Dermis microvascular lymphatic vessel endothelial cell (primary cell): Measurements from ENCODE around the gene LRRC10. TPM values are rescaled to one million over a fixed set of nuclear protein-coding genes. Genes with fewer than 3 reads are reported as not detected.
A peak's percentile ranks its signal among the peaks of the same experiment; 100 is the strongest.

Source experiments
- DNase-seq, 2 donors: peaks; one replicate each; pipeline versions ENCODE4 v3.0.0 to v3.0.0-alpha.2; 2010; ENCODE audit warnings: low read depth in 2 of 2
- total RNA-seq: library from RNA; depleted of rRNA; stranded (reverse); fragments of >200 nt; gene quantifications from 2 replicates; pipeline ENCODE4 v1.2.1, GENCODE V29; 2014

The LRRC10 gene
- not detected in 2 replicates for total RNA-seq

DNA sequence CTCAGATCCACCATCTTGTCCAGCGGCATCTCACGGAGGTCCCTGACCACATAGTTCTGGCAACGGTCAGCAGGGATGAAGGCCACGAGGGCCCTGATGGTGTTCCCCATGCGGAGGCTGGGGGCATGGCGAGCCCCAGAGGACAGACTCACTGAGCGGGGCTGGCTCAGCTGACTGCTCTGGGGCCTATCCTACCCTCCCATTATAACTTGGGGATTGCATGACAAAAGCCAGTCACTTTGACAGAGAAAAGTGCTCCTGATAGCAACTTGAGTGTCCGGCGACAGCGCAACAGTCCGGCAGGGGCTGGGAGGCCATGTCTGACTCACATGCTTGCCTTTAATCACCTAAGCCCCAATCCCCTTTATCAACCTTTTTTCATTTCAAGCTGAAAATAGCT is at the start of gene LRRC10:
TSS of gene LRRC10 (minus strand) at position 179 of the 400 bp plus-strand sequence. CDS start at position 110, 69 bp downstream.
- DNase-seq: no peak

DNA sequence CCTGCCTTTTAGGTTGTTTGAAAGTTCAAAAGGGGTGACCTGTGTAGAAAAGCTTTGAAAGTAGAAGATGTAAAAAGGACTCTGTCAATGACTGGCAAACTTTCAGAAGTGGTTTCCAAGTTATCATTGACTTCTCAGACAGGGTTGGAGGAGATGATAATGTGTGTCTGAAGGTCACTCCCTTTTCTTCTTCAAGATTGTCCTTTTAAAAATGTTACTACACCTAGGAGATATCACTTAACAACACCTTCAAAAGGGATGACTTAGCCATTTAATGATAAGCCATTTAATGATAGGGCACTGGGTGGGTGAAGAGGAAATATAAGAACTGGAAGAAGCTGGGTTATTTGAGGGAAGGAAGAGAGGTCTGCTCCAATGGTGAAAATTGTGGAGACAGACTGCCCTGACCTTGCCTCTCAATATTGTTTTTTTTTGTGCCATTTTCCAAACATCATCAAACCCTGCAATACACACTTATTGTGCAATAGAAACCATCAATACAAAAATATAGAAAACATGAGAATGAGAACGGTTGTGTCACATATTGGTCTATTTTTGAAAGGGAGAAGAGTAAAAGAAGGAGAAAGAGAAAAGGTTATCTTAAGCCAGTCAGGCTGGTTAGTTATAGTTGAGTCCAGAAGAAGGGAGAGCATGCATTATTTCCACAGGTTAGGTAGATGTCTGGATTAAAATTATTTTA is 49.6 kb upstream of the LRRC10 start:
- DNase-seq: no peak

GRCh38 chr12:69658203-69658602 is 47.5 kb upstream of the LRRC10 start:
- DNase-seq: no peak

- no peak for DNase-seq
Observed at GRCh38 chr12:69657376-69658137, 46.9 kb upstream of the LRRC10 start.

- peak; percentile 52 to 55 for DNase-seq
Observed at GRCh38 chr12:69655616-69656340, 45.1 kb upstream of the LRRC10 start.

DNA sequence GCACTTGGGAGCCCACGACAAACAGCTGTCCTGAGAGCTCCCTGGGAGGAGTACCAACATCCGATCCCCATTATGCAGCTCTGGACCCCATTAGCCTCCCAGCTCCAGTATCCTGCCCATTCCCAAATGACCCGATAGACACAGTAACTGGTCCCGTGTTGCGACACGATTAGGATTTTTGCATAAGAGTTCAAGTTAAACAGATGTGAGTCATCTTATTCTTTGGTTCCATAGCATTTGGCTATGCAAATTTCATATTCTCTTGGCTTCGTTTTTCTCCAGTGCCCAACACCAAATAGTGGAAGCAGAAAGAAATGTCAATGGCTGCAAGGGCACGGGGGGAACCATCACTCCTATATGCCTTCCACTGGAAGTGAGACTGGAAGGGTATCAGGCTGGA is 43.0 kb upstream of the LRRC10 start:
- DNase-seq: no peak

GRCh38 chr12:69651922-69652321 is 41.2 kb upstream of the LRRC10 start:
- no peak for DNase-seq

GRCh38 chr12:69649529-69649928 is 38.8 kb upstream of the LRRC10 start:
- no peak for DNase-seq

GRCh38 chr12:69648476-69648875 is 37.8 kb upstream of the LRRC10 start:
- DNase-seq: no peak

GRCh38 chr12:69647178-69647577 is 36.5 kb upstream of the LRRC10 start:
- DNase-seq: no peak

- DNase-seq: no peak
Observed at GRCh38 chr12:69645031-69645430, 34.3 kb upstream of the LRRC10 start.

DNA sequence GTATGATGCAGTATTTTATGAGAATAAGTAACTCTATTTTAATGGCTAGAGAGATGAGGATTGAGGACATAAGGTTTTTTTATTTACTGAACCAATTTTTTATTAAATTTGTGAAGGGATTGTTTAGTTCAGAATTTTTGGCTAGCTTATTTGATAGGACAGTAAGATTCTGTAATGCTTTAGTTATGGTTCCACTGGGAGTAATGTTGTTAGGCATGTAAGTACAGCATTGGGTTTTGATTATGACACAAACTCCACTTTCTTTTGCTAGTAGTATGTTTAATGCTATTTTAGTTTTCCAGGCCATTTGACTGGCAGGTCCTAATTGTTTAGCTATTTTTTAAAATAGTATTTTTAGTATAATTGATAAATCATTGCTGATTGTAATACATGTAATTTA is 33.8 kb upstream of the LRRC10 start:
- DNase-seq: no peak

DNA sequence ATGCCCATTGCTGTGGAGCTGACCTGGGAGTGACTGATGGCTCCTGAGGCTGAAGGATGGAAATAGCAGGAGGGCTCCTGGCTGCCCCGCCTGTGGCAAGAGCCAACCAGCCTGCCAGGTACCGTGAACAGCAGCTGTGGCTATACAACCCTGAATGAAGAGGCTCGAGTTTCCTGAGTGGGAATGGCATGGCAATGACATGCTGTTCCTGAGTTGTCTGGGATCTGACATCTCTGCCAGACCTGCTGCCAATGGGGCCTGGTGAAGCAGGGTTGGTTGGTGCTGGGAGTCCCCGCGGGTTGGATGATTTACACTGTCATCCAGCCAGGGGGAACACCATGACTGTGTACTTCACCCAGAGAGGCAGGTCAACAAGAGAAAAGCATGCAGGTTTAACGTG is 31.8 kb upstream of the LRRC10 start:
- DNase-seq: no peak

DNA sequence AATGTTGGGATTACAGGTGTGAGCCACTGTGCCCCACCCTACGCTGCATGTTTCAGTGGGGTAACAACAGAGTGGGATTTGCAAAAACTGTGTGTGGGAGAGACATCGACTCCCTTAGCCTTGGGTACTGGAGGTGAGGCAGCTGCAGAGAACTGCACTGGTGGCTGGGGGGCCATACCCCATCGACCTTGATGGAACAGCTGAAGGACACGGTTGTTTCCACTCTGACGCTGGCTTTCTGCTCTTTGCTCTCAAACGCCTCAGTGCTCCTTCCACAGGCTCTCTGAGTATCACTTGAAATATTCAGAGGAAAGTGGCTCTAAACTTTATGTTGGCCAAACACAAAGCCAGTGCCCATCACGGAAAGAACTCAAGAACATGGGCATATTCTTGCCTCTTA is 30.8 kb upstream of the LRRC10 start:
- DNase-seq: no peak

- peak; percentile 39 to 69 for DNase-seq
Observed at GRCh38 chr12:69639400-69640016, 28.8 kb upstream of the LRRC10 start.

- no peak for DNase-seq
Observed at GRCh38 chr12:69633061-69633460, 22.4 kb upstream of the LRRC10 start.

DNA sequence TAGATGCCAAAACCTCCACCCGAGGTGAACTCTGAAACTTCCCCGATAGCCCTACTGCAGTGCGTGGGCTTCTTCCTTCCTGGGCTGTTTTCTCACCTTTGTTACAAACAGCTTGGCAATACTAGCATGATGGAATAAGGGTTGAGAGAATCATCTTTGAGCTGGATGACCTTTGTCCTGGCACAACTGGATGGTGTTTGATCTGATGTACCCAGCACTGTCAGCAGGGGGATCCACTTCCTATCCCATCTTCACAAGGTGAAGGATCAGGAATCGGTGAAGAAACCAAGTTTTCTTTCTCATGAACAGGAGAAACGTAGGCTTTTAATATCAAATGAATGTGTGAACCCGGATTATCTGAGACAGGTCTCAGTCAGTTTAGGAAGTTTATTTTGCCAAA is 19.5 kb upstream of the LRRC10 start:
- no peak for DNase-seq

DNA sequence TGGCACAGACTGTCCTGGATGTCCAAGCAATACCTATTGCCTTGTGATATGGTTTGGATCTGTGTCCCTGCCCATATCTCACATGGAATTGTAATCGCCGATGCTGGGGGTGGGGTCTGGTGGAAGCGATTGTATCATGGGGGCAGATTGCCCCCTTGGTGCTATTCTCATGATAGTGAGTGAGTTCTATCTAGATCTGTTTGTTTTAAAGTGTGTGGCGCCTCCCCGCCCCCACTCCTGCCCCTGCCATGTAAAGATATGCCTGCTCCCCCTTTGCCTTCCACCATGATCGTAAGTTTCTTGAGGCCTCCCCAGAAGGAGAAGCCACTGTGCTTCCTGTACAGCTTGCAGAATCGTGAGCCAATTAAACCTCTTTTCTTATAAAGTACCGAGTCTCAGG is 16.8 kb upstream of the LRRC10 start:
- no peak for DNase-seq

GRCh38 chr12:69623970-69624369 is 13.3 kb upstream of the LRRC10 start:
- no peak for DNase-seq

DNA sequence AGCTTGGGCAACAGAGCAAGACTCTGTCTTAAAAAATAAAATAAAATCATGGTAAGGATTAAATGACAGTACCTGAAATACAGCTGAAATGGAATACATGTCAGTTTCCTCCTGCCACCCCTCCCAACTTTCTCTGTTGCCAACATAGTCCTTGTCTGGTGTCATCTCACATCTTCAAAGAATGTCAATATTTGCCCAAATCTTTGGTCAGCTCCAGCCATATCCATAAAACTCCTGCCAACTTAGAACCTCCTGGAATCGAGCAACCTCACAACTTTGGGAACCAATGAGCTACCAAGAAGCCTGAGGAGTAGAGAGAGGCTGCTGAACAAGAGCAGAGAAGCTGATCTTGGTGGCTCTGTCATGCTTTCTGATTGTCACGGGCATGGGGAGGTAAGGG is 10.8 kb upstream of the LRRC10 start:
- no peak for DNase-seq

DNA sequence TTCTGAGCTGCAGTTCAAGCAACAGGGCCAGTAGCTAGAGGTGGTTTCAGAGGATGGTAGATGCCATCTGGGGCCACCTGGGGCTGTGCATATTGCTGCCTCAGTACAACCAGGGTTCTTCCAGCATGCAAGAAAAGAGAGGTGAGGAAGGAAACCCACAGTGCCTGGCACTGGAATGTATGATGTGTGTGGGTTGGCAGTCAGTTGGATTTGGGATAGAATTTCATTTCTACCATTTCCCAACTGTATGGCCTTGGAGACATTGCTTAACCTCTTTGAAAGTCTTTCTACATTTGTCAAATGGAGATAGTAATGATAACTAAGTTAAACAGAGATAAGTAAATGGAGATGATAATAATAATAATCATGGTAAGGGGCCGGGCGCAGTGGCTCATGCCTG is 10.2 kb upstream of the LRRC10 start:
- DNase-seq: no peak

DNA sequence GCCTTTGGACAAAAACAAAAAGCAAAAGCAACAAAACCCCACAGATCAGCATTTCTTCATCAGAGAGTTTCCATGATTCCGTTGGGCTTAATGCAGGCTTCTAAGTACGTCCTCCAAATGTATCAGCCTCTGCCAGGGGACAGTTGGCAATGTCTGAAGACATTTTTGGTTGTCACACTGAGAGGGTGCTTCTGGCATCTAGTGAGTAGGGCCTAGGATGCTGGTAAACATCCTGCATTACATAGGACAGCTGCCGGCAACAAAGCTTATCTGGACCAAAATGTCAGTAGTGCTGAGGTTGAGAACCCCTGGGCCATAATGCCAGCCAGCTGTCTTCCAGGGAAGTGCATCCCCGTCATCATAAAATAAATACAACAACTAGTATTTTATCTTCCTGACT is 9.4 kb upstream of the LRRC10 start:
- no peak for DNase-seq
